OCI-M1 (cell line): ENCODE results near the gene FOXL3.
A peak's percentile ranks its signal among the peaks of the same experiment; 100 is the strongest.

Source experiments
- DNase-seq: peaks from one replicate; lab custom pipeline; 2025; lab: John Stamatoyannopoulos, UW

The FOXL3 gene

DNA sequence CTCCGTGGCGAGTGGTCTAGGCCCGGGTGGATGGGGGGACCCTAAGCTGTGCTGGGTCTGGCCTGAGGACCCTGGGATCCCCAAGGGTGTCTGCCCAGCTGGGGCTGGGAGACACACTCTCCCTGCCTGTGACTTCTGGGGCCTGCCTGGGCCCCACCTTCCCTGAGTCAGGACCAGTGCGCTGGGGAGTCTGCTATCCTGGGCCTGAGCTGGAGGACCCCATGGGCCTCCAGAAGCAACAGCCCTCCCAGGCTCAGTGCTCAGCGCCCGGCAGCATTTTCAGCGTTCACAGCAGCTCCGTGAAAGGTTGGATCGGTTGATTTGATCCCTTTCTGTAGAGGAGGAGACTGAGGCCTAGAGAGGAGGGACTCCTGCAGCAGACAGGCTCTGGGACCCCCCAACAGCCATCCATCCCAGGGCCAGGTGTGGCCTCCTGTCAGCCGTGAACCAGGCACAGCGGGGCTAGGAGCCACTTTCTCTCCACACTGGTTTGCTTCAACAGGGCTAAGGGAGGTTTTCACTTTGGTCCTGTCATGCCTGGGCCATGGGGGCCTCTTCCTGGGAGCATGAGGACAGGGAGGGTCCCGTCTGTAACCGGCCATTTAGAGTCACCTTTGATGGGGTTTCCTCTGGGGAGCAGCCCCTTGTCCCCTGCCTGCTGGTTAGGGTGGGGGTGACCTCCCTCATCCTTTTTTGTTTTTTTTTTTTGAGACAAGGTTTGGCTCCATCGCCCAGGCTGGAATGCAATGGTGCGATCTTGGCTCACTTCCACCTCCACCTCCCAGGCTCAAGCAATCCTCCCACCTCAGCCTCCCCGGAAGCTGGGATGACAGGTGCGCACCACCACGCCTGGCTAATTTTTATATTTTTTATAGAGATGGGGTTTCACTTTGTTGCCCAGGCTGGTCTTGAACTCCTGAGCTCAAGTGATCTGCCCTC, 12.4 kb downstream of the FOXL3 start:
- DNase-seq: no peak

DNA sequence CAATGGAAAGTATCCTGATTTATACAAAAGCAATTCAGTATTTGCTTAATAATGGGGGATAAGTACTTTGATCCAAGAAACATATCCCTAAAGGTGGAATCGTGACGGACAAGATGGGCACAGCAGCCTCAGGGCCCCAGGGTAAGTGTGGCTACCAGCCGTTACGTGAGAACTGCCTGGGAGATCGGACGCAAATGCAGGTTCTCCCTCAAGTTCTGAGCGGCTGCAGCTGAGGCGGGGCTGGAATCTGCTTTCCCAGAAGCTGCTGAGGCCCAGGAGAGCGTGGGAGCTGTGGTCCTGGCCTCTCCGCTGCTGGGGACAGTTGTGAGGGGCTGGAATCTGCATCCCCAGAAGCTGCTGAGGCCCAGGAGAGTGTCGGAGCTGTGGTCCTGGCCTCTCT, 13.5 kb downstream of the FOXL3 start:
- no peak for DNase-seq

DNA sequence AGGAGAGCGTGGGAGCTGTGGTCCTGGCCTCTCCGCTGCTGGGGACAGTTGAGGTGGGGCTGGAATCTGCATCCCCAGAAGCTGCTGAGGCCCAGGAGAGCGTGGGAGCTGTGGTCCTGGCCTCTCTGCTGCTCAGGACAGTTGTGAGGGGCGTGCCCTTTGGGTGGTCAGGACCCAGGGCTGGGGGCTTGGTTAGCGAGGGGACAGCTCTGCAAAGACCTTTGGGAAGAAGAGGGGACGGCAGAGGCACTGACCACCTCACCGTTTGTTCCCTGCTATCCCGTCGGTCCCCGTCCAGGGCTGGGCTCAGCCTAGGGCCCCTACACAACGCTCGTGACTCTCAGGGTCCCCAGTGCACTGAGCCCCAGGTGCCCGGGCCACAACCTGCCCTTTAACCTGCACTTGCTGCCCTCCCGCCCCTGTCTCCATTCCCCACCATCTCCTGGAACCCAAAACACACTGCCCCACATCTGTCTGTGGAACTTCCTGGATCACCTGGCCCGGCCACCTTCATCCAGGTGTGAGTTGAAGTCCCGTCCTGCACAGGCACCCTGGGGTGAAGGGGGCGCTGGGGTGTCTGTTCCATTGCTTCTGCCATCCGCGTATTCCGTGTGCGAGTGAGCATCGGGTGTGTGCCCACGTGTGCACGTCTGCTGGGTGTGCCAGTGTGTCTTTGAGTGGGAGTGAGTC, 14.1 kb downstream of the FOXL3 start:
- DNase-seq: no peak

DNA sequence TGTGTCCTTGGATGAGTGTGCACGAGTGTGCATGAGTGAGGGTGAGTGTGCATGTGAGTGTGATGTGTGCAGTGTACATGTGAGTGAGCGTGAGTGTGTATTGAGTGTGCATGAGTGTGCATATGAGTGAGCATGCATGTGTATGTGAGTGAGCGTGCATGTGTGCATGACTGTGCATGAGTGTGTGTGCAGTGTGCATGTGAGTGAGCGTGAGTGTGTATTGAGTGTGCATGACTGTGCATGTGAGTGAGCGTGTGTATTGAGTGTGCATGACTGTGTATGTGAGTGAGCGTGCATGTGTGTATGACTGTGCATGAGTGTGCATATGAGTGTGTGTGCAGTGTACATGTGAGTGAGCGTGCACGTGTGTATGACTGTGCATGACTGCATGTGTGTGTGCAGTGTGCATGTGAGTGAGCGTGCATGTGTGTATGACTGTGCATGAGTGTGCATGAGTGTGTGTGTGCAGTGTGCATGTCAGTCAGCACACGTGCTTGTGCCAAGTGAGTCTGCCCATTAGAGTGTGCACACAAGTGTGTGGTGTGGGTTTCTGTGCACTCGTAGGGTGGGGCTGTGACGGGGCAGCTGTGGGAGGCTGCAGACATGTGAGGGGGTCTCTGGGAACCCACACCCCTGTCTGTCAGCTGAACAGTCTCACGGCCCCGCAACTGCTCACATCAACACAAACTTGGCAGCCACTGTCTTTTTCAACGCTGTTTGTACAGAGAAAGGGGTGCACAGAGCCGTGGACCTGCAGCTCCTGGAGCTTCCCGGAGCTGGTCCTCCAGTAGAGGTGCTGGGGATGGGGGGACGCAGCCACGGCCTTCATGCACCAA, 14.8 kb downstream of the FOXL3 start:
- no peak for DNase-seq

DNA sequence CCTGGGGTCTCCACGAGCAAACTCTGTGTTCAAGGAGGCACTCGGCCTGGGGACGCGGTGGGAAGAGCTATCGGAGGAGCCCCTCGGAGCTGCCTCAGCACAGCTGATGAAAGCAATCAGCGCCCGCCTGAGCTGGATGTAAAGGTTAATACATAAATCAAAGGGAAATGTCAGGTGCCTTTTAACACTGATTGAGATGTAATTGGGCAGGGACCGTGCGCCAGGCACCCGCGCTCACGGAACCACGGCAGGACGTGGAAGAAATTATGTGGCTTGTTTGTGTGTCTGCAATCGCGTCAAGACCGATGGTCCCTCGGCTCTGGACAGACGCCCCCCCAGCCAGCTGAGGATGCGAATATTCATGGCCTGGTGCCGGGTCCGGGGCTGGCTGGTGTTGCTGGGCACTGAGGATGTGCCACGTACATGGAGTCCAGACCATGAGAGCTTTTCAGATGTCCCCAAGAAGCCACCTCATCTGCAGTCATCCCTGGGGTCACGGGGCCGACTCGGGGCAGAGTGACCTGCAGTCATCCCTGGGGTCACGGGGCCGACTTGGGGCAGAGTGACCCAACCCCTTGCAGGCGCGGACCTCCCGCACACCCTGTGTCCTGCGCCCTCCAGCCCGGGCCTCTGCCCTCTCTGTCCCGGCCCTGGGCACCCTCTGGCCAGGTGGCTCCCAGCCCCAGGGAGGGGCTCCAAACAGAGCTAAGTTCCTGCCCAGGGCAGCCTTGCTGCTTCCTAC, 15.6 kb downstream of the FOXL3 start:
- no peak for DNase-seq

DNA sequence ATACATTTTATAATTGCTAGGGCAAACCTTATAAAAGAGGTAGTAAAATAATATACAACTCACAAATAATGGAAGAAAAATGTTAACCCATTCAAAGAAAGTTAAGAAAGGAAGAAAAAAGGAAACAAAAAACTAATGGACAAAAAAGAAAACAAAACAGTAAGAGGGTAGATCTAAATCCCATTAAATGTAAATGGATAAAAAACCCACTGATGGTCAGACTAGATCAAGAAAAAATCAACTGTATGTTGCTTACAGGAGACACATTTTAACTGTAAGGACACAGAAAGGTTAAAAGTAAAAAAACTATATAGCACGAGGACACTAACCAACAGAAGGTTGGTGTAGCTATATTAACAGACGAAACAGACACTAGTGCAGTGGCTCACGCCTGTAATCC, 18.0 kb downstream of the FOXL3 start:
- DNase-seq: no peak

DNA sequence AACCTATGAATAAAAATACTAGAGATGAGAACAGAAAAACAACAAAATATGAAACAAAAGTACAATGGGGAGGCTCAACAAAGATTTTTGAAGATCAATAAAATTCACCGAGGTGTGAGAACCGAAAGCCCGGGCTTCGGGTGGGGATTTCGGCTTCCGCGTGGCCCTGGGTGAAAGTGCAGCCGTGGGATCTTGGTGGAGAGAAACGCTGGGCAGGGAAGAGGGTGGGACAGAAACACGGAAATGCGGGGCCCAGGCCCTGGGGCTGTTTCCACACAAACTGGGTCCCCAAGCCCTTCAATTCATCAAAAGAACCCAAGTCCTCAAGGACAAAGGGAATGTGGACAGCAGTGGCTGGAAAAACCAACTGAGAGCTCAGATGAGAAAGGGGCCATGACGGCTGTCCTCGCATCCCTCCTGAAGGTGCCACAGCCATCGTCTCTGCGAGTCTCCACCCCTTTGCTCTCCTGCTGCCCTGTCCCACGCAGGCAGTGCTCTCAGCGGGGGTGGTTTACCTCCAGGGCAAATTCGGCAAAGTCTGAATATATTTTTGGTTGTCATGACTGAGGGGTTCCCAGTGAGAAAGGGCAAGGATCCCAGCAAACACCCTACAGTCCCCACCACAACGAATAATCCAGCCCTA, 19.7 kb downstream of the FOXL3 start:
- DNase-seq: no peak

DNA sequence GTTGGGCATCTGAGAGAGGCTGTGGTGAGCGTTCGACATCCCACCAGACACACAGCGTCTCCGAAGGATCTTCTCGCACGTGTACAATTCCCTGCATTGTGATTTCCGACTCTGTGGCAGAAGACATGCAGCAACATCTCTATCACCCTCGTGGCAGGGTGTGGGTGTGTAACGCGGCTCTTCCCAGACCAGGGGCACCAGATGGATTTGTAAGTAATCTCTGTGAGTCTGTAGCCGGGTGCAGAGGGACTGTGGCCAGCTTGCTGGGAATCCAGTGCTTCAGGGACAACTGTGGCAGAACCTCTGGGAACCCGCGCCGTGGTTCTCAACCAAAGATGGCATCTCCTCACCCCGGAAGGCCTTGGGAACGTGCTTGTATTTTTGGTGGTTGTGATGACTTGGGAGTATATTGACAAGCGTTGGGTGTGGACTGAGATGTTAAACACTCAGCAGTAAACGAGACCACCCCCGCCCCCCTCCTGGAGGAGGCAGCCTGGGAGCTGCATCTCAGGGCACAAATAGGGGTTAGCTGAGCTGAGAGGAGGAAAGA, 21.2 kb downstream of the FOXL3 start:
- DNase-seq: no peak

DNA sequence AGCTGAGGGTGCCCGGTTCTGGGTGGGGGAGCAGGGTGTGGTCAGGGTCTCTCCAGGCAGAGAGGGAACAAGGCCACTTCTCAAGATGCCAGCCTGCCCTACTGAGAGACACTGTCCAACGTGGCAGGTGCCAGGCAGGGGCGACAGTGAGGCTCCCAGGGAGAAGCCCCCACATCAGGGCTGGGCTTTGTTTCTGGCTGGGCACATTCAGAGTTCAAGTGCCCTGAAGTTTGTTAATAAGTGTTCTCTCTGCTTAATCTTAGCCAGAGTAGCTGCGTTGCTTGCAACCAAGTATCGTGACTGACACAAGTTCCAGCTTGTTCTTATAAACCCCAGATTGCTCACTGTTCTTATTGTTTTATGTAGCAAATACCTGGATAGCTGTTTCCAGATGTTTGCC, 21.8 kb downstream of the FOXL3 start:
- no peak for DNase-seq

DNA sequence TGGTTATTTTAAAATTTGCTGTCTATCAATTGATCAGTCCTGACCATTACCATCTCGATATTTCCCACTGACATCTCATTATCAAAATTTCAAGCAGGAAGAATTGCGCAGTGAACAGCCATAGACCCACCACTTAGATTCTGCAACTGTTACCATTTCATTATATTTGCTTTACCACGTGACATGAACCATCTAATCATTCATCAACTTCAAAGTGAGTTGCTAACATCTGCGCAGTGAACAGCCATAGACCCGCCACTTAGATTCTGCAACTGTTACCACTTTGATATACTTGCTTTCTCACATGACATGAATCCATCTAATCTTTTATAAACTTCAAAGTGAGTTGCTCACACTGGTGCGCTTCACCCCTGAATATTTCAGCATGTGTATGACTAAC, 22.5 kb downstream of the FOXL3 start:
- no peak for DNase-seq

DNA sequence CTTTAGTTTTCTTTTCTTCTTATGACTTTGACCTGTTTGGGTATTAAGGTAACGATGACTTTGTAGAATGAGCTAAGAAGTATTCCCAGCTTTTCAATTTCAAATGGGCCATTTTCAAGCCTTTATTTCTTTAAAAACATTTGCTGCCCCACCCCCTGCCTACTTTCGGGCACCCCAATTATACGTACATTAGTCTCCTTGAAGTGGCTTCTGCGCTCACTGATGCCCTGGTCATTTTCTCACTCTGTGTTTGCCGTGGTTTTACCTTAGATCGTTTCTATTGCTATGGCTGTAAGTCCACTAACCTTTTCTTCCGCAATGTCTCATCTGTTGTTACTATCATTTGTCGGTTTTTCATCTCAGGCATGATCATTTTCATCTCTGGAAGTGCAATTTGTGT, 24.9 kb downstream of the FOXL3 start:
- DNase-seq: no peak

DNA sequence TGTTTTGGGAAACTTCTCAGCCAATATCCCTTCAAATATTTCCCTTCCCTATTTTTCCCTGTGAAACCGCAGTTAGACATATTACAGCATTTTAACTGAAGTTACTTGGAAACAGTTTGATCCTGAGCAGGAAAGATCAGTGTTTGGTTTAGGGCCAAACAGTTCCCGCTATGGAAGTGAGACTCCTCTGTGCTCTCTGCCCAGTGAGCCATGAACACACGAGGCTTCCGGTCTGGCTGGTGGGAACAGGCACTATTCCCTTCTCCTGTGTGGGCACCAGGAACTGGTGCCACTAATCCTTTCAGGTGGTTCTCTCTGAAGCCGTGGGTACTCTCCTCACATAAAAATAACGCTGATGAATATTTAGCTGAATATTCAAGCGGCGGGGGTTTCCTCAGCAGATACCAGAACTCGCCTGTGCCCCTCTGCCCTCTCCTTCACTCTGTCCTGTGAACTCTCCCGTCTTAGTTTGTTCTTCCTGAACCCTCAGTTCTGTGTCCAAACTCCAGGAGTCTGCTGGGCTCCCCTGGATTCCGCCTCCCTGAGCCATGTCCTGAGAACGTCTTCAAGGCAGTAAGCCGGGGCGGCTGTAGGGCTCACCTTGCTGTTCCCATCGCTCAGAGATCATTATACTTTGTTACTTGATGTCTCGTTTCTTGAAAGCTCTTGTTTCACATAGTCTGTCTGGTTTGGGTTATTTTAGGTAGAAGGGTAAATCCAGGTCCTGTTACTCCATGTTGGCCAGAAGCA, 25.7 kb downstream of the FOXL3 start:
- no peak for DNase-seq

DNA sequence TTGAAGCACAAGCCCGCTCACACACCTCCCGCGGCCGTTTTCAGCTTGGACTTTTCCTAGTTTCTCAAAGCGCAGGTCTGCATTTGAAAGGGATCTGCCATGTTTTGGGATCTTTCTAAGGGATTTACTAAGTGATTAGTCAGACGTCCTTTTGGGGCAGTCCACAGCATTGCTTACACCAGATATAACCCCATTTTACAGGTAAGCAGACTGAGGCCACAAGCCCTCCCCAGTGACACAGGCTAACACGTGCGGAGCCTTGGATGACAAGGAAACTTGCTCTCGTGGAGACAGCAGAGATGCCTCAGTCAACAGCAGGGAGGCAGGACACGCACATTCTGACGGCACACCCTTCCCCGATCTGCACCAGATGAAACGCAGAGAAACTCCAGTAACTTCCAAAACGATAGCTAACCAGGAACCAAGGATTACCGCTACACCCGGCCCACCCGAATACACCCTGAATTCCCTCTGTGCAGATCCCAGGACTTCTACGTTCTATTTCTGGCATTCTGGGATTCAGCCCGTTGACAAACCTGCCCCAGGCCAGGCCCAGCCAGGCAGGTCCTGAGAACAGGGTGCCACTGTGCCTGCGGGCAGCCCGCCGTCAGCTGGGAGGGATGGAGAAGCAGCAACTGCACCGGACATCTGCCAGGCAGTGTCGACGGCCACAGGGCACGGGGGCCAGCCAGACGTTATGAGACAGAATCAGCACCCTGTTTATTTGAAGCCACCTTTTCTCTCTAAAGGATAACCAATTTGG, 27.9 kb downstream of the FOXL3 start:
- no peak for DNase-seq

DNA sequence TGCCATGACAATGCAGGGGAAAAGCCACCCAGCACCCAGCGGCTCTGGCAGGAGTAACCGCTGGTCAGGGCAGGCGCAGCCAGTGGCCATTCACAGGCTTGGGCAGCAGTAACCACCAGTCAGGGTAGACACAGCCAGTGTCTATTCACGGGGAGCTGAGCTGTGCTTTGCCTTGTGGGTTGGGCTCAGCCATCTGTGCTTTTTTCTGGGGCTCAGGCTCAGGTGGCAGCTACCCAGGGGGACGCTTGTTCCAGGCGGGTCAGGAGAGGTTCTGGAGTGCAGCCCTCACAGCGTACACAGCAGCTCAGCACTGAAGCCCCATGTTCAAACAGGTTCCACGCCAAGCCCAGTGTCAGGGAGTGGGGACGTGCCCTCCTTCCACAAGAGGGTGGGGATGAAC, 28.5 kb downstream of the FOXL3 start:
- no peak for DNase-seq

DNA sequence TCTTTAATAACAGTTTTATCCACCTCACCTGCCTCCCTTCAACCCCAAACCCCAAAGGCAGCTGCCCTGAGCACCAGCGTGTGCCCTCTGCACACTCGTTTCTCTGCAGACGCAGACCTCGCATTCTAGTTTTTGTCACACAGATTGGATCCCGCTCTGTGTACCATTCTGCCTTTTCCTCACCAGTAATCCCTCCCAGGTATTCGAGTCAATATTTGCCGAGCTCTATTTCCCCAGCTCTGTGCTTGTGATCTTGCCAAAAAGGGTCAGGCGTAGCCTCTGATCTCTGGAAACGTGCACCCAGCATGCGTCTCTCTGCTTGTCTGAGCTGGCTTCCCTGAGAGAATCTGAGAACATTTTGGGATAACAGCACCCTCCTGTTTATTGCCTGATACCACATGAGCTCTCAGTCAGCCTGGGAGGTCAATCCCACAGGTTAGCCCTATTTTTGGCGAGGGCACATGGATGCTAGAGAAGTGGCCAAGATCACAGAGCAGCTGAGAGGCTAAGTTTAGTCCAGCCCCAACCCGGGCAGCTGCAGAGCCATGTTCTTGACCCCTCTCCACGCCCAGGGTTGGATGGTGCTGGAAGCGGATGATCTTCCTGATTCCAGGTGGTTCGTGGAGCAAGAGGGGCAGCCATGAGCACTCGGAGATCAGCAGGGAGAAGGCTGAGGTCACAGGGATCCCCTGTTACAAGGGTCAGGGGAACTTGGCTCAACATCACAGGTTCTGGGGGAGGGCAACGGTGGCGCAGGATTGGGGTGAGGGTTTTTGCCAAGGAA, 29.1 kb downstream of the FOXL3 start:
- DNase-seq: no peak

DNA sequence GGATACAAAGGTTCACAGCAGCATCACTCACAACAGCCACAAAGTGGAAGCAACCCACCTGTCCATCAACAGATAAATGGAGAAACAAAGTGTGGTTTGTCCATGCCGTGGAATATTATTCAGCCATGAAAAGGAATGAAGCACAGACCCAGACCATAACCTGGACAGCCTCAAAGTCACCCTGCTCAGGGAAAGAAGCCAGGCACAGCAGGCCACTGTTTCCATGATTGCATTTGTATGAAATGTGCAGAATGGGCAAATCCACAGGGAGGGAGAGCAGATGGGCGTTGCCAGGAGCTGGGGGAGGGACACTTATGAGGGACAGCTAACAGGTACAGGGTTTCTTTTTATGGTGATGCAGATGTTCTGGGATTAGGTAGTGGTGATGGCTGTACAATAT, 30.3 kb downstream of the FOXL3 start:
- DNase-seq: no peak

DNA sequence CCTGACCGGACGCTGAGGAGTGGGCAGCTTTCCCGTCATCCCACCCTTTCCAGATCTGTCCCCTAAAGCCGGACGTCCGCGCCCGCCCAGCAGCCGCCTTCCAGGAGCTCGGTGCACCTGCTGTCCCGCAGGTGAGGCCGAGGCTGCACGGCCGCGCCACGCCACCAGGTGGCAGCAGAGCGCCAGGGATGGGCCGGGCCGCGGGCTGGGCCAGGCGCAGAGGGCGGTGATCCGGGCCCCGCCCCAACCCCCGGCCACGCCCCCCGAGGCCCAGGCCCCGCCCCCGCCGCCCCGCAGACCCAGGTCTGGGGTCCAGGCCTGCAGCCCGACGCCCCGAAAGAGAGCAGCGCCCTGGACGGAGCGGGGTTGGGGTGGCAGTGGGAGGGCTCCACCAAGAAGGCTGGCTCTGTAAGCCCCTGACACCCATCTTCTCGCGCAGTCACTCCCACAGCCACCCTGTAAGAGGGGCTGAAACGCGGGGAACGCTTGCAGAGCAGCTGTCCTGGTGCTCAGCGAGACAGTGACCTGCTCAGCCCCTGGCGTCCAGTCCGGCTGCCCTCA, 32.2 kb downstream of the FOXL3 start:
- DNase-seq: peak; percentile 50

DNA sequence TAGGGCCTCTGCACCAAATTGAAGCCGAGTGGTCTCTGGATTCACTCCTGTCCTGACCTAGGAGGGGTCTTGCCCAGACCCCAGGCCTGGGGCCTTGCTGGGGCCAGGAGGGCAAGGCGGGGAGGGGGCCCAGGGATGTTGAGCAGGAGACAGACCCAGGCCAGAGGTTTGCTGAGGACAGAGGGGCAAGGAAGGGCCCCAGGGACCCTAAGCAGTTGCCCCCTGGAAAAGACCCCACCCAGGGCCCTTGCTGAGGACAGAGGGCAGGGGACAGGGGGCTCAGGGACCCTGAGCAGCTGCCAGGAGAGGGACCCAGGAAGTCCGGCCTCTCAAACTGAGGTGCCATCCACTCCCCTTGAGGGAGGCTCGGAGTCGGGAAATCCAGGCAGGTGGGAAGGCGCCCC, 32.7 kb downstream of the FOXL3 start:
- DNase-seq: no peak
